ENCODE results near the gene ZNF282. TPM values are rescaled to one million over a fixed set of nuclear protein-coding genes. Genes with fewer than 3 reads are reported as not detected.

Gene ZNF282
- total and polyA plus RNA-seq, 9 of the 15 experiments (the other 6 are each of a cell fraction or from before 2014, with no cell fraction given), result 0.76 to 58.6 (median 17.4) TPM

DNA sequence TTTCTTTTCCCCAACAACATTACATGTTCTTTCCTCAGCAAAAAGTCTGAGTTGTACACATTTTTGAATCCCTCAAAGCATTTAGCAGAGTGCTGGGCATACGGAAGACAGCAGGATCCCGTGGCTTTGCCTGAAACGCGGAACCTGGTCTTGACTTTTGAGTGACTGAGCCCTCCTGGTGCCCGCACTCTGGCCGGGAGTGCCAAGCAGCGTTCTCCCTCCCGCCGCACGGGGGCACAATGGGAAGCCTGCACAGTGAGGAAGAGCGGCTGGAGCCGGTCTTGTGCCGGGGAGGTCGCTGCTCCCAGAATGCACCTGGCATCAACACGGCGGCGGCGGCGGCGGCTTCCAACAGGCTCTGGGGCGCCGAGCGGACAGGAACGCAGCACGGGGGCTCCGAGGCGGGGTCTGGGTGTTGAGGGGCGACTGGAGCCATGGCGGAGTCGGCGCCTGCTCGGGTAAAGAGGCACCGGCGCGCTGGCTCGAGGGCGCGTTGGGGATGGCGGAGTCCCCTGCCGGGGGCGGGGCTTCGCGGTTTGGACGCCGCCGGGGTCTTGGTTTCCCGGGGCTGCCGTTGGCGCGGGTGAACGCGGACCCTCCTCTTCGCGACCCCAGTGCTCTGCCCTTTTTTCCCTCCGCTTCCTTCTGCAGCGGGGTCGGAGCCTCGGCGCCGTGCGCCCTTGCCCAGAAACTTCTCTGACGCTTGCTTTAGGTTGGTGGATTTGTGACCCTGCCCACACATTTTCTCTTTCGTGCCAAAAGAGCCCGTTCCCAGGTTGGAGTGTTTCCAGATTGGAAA lies 44.2 kb downstream of the ZNF282 start, which contains the start of gene ZNF212 (continued):
- TF ChIP-seq ESRRA (IDR thresholded peaks at IDR 0.05; ENCODE audit: borderline replicate concordance, low read depth) (peak; percentile 74), PHF20 (IDR thresholded peaks at IDR 0.05; ENCODE audit: partially characterized antibody) (peak; percentile 88), KHSRP (IDR thresholded peaks at IDR 0.05) (no peak), ZNF699 (CRISPR knock-in tag; IDR thresholded peaks at IDR 0.05; ENCODE audit: insufficient replicate concordance) (no peak), NUFIP1 (IDR thresholded peaks at IDR 0.05; ENCODE audit: partially characterized antibody) (no peak), RBM22 (IDR thresholded peaks at IDR 0.05; ENCODE audit: low read depth, low read length, poor library complexity, severe bottlenecking) (peak; percentile 78), MAFG (tag; conservative IDR thresholded peaks at IDR 0.05) (no peak), SMARCA4 (IDR thresholded peaks at IDR 0.05) (peak; percentile 50; the same call in 1 of the 2 replicates), SRSF7 (optimal IDR thresholded peaks at IDR 0.05; ENCODE audit: low read depth, low read length) (no peak), SREBF2 (CRISPR knock-in tag; IDR thresholded peaks at IDR 0.05) (no peak), ZFP30 (CRISPR knock-in tag; IDR thresholded peaks at IDR 0.05; ENCODE audit: borderline replicate concordance) (no peak), HDAC2 (IDR thresholded peaks at IDR 0.05) (peak; percentile 19; the same call in 1 of the 2 replicates), HNRNPL (IDR thresholded peaks at IDR 0.05; ENCODE audit: low read depth, low read length) (peak; percentile 84), BCOR (IDR thresholded peaks at IDR 0.05) (peak; percentile 73; the same call in 1 of the 2 replicates), ZNF3 (CRISPR knock-in tag; IDR thresholded peaks at IDR 0.05) (no peak), FOS (IDR thresholded peaks at IDR 0.05; ENCODE audit: extremely low read depth, insufficient read length) (no peak), ESRRB (CRISPR knock-in tag; IDR thresholded peaks at IDR 0.05; ENCODE audit: borderline replicate concordance) (no peak), KLF10 (CRISPR knock-in tag; IDR thresholded peaks at IDR 0.05) (no peak), U2AF2 (optimal IDR thresholded peaks at IDR 0.05; ENCODE audit: low read depth, low read length) (no peak), FOSL1 (tag; conservative IDR thresholded peaks at IDR 0.05) (0 out of 2 replicates have a peak, but pooled peaks have one; percentile 27), HMG20A (CRISPR knock-in tag; conservative IDR thresholded peaks at IDR 0.05) (no peak), MEF2D (tag; conservative IDR thresholded peaks at IDR 0.05; ENCODE audit: low read depth) (no peak), ZNF197 (CRISPR knock-in tag; IDR thresholded peaks at IDR 0.05; ENCODE audit: low read depth) (peak; percentile 16; the same call in 1 of the 2 replicates), HNRNPUL1 (IDR thresholded peaks at IDR 0.05; ENCODE audit: low read length) (no peak), KDM4B (IDR thresholded peaks at IDR 0.05; ENCODE audit: borderline replicate concordance in 2 of 2, low read depth in 1 of 2) (peak in 1 of 2 experiments; percentile 66; a peak in 1 of 4 replicates)
- TF ChIP-seq, protein P1, sequence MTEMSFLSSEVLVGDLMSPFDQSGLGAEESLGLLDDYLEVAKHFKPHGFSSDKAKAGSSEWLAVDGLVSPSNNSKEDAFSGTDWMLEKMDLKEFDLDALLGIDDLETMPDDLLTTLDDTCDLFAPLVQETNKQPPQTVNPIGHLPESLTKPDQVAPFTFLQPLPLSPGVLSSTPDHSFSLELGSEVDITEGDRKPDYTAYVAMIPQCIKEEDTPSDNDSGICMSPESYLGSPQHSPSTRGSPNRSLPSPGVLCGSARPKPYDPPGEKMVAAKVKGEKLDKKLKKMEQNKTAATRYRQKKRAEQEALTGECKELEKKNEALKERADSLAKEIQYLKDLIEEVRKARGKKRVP (CRISPR knock-in tag; IDR thresholded peaks at IDR 0.05), result peak; percentile 32
- TF ChIP-seq, protein P2, sequence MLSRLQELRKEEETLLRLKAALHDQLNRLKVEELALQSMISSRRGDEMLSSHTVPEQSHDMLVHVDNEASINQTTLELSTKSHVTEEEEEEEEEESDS (CRISPR knock-in tag; IDR thresholded peaks at IDR 0.05), result no peak
- TF ChIP-seq, protein P3, sequence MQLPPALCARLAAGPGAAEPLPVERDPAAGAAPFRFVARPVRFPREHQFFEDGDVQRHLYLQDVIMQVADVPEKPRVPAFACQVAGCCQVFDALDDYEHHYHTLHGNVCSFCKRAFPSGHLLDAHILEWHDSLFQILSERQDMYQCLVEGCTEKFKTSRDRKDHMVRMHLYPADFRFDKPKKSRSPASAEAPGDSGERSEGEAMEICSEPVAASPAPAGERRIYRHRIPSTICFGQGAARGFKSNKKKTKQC (CRISPR knock-in tag; IDR thresholded peaks at IDR 0.05), result peak; percentile 16; the same call in 1 of the 2 replicates
- TF ChIP-seq, protein P4, sequence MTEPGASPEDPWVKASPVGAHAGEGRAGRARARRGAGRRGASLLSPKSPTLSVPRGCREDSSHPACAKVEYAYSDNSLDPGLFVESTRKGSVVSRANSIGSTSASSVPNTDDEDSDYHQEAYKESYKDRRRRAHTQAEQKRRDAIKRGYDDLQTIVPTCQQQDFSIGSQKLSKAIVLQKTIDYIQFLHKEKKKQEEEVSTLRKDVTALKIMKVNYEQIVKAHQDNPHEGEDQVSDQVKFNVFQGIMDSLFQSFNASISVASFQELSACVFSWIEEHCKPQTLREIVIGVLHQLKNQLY (CRISPR knock-in tag; conservative IDR thresholded peaks at IDR 0.05), result no peak
